Osteocyte (in vitro differentiated cells): ENCODE data around the gene AP1S1. TPM values are rescaled to one million over a fixed set of nuclear protein-coding genes. Genes with fewer than 3 reads are reported as not detected.

Source experiments
- DNase-seq: peaks from one replicate; pipeline ENCODE4 v3.0.0; 2021; ENCODE audit warnings: mixed read lengths; ENCODE audit not compliant: unreplicated experiment; ENCODE audit errors: extremely low spot score
- H3K27ac Mint-ChIP-seq: one replicate; pipeline ENCODE4 v1.8.0; 2021; ENCODE audit warnings: mild to moderate bottlenecking, mixed read lengths; ENCODE audit not compliant: unreplicated experiment
- H3K27me3 Mint-ChIP-seq: one replicate; pipeline ENCODE4 v1.8.0; 2021; ENCODE audit warnings: mixed read lengths; ENCODE audit not compliant: unreplicated experiment
- H3K36me3 Mint-ChIP-seq: one replicate; pipeline ENCODE4 v1.8.0; 2021; ENCODE audit warnings: mixed read lengths; ENCODE audit not compliant: unreplicated experiment
- H3K4me1 Mint-ChIP-seq: one replicate; pipeline ENCODE4 v1.8.0; 2021; ENCODE audit warnings: mixed read lengths; ENCODE audit not compliant: unreplicated experiment
- H3K4me3 Mint-ChIP-seq: one replicate; pipeline ENCODE4 v1.8.0; 2021; ENCODE audit warnings: mild to moderate bottlenecking, moderate library complexity, mixed read lengths; ENCODE audit not compliant: unreplicated experiment
- H3K9me3 Mint-ChIP-seq: one replicate; pipeline ENCODE4 v1.8.0; 2021; ENCODE audit warnings: mixed read lengths; ENCODE audit not compliant: unreplicated experiment
- total RNA-seq: library from RNA; stranded (reverse); gene quantifications from 2 replicates; pipeline ENCODE4 v1.2.1, GENCODE V29; 2021
- TF ChIP-seq, protein P1 (sequence below): fragments of 200-600 bp; sonication (generic); IDR thresholded peaks from 2 replicates; pipeline ENCODE4 v1.5.0; 2021; ENCODE audit warnings: antibody characterized with exemption, mild to moderate bottlenecking, moderate library complexity

The AP1S1 gene
- total RNA-seq, 1 donor from 2014 or later: 57.9 TPM

DNA sequence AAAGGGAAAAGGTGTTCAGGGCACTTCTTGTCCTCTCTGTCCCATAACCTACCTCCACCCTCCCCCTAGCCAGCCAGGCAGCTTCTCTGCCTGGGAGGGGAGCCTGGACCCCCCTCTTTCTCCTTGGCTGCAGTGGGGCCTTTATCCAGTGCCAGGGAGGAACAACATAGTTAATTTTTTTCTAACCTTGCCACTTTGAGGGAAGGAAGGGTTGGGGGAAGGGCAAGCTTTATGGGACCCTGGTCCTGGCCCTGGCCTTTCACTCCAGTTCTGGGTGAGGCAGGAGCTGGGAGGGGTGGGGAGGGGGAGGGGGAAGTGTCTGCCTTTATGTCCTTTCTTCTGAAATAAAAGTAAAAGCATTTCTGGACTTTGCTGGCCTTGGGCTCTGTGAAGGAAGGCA, 6.6 kb downstream of the AP1S1 start:
- TF ChIP-seq, protein P1, sequence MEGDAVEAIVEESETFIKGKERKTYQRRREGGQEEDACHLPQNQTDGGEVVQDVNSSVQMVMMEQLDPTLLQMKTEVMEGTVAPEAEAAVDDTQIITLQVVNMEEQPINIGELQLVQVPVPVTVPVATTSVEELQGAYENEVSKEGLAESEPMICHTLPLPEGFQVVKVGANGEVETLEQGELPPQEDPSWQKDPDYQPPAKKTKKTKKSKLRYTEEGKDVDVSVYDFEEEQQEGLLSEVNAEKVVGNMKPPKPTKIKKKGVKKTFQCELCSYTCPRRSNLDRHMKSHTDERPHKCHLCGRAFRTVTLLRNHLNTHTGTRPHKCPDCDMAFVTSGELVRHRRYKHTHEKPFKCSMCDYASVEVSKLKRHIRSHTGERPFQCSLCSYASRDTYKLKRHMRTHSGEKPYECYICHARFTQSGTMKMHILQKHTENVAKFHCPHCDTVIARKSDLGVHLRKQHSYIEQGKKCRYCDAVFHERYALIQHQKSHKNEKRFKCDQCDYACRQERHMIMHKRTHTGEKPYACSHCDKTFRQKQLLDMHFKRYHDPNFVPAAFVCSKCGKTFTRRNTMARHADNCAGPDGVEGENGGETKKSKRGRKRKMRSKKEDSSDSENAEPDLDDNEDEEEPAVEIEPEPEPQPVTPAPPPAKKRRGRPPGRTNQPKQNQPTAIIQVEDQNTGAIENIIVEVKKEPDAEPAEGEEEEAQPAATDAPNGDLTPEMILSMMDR: no peak
- no peaks in the 10 kb centered on the region for H3K9me3 Mint-ChIP-seq
- peaks cover 15% of the 10 kb centered on the region for H3K27me3 Mint-ChIP-seq
- no peak overlapping the region for H3K4me3 Mint-ChIP-seq
- no peak overlapping the region for H3K27ac Mint-ChIP-seq
- H3K36me3 Mint-ChIP-seq: peaks cover 18% of the 10 kb centered on the region
- no peak for DNase-seq
- peaks cover 25% of the 10 kb centered on the region for H3K4me1 Mint-ChIP-seq

DNA sequence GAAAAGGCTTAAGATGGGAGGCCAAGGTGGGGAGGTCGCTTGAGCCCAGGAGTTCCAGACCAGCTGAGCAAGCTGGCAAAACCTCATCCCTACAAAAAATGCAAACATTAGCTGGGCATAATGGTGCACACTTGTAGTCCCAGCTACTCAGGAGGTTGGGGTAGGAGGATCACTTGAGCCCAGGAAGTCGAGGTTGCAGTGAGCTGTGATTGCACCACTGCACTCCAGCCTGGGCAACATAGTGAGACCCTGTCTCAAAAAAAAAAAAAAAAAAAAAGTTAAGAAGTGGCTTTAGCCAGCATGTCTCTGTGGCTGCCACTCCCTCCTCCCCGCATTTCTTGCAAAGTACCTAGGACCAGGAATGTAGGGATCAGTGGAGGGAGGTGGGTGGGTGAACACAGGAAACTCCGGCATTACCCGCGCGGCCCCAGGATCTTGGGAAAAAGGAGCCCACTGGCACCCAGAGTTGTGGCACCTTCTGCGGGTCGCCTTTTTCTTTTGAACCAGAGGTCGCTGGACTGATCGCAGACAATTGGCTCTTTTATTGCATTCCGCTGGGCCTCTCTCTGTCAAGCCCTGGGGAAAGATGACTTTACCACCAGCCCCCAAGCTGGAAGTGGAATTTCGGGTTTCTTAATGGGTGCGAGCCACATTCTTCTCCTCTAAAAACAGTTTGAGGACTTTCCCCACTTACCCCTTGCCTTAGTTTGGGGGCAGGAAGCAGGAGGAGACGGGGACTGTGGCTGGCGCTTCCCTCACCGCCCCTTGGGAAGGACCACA, 7.6 kb downstream of the AP1S1 start:
- Mint-ChIP-seq H3K27me3 (peaks cover 22% of the 10 kb centered on the region), H3K36me3 (peaks cover 13% of the 10 kb centered on the region), H3K4me1 (peaks cover 28% of the 10 kb centered on the region), H3K4me3 (peak overlapping the region; percentile 68), H3K27ac (no peak overlapping the region), H3K9me3 (no peaks in the 10 kb centered on the region)
- TF ChIP-seq, protein P1: no peak
- DNase-seq: no peak

DNA sequence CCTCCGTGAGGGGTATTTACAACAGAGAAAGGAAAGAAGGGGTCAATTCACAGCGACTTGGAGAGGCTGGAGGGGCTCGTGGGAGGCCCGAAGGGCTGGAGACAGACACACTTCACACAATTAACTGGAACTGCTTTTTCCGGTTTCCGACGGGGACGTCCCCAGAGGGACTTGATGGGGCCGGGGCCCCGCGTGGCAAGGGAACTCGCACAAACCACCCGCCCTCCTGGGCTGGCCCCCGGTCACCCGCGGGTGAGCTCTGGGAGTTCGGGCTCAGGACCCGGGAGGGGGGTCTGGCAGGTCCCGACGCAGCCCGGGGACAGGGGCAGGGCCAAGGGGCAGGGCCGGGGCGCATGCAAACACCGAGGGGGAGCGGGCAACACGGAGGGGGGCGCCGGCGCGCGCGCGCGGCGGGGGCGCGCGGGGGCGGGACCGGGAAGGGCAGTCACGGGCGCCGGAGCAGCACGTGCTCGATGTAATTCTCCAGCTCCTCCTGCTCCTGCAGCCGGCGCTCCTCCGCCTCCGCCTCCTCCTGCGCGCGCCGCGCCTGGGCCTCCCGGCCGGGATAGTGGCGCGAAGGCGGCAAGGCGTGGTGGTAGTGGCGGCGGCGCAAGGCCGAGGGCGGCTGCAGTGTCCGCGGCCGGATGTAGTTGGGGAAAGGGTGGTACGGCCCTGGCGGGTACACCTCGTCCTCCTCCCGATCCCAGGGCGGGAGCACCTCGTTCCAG, 8.4 kb downstream of the AP1S1 start:
- Mint-ChIP-seq H3K4me1 (peaks cover 31% of the 10 kb centered on the region), H3K9me3 (no peaks in the 10 kb centered on the region), H3K4me3 (peak overlapping the region; percentile 68), H3K27me3 (peaks cover 30% of the 10 kb centered on the region), H3K36me3 (peaks cover 11% of the 10 kb centered on the region), H3K27ac (no peak overlapping the region)
- TF ChIP-seq, protein P1: no peak
- DNase-seq: peak; percentile 88

DNA sequence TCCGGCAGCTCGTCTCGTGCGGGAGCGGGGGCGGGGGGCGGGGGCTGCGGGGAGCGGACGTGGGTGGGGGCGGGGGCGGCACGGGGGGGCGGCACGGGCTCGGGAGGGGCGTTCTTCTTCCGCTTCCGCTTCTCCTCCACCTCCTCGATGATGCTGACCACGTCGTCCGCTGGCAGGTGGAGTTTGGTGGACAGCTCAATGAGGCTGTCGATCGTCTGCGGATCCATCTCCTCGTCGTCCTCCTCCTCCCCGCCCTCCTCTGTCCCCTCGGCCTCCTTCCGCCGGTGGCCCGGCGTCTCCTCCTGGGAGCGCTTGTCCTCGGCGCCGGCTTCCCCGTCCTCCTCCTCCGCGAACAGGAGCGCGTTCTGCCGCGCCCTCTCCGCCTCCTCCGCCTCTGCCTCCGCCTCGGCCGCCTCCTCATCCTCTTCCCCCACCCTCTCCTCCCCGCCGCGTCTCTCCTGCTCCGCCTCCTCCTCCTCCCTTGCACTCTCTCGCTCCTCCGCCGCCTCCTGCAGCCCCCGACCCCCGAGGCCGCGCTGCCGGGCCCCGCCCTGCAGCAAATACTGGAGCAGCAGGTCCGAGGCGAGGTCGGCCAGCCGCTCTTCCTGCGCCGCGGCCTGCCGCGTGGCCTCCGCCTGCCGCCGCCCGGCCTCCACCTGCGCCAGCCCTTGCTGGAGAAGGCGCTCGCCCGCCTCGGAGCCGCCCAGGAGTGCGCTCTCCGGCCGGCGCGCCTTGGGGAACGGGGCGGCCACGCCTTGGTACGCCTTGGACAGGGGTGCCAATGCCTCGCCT, 9.2 kb downstream of the AP1S1 start:
- TF ChIP-seq, protein P1: no peak
- Mint-ChIP-seq H3K27ac (no peak overlapping the region), H3K9me3 (no peaks in the 10 kb centered on the region), H3K27me3 (peaks cover 38% of the 10 kb centered on the region), H3K36me3 (peaks cover 7% of the 10 kb centered on the region), H3K4me3 (peak overlapping the region; percentile 69), H3K4me1 (peaks cover 34% of the 10 kb centered on the region)
- DNase-seq: no peak
